HEK293 (cell line): ENCODE measurements around the gene ERCC3.

Source experiments
- CTCF ChIA-PET: fragments of 350-600 bp; formaldehyde crosslinking; extraction: SDS; loops from one replicate; lab custom pipeline; 2021; ENCODE audit warnings: antibody characterized with exemption; lab: Yijun Ruan, JAX
- POLR2A ChIA-PET: fragments of 300-600 bp; formaldehyde crosslinking; extraction: SDS; loops from one replicate; lab custom pipeline; 2020; ENCODE audit warnings: antibody characterized with exemption, inconsistent platforms; lab: Yijun Ruan, JAX
- H3K27ac ChIP-seq: fragments of 200-500 bp; sonication (Bioruptor generic); 2 replicates; pipeline ENCODE4 v1.5.1; 2014; ENCODE audit warnings: low read depth, low read length, control low read depth, inconsistent platforms; ENCODE audit errors: extremely low read depth
- H3K36me3 ChIP-seq, 2 experiments: fragments of 200-500 bp in 1 of 2; sonication (Bioruptor generic) in 1 of 2; 1 replicate in 1 of 2; 2 replicates in 1 of 2; pipeline ENCODE4 v1.5.1; 2014 to 2017; ENCODE audit warnings: inconsistent platforms in 2 of 2, low read length in 2 of 2; ENCODE audit not compliant: control insufficient read depth in 2 of 2, insufficient read depth in 1 of 2
- H3K4me1 ChIP-seq: fragments of 200-500 bp; sonication (Bioruptor generic); 2 replicates; pipeline ENCODE4 v1.5.1; 2014; ENCODE audit warnings: mild to moderate bottlenecking, low read length, inconsistent platforms; ENCODE audit not compliant: control insufficient read depth, insufficient read depth
- H3K4me3 ChIP-seq: 2 replicates; pipeline ENCODE4 v1.5.1; 2011; ENCODE audit warnings: low read depth, mild to moderate bottlenecking, control low read depth, low read length, moderate library complexity
- H3K9me3 ChIP-seq: fragments of 200-500 bp; sonication (Bioruptor generic); 2 replicates; pipeline ENCODE4 v1.5.1; 2014; ENCODE audit warnings: low read depth, low read length, inconsistent platforms; ENCODE audit not compliant: control insufficient read depth, insufficient read depth
- BCL11A ChIP-seq: fragments of 450-650 bp; formaldehyde crosslinking; IDR thresholded peaks from 2 replicates; pipeline ENCODE4 v1.5.1; 2016; ENCODE audit warnings: low read depth, missing biosample characterization, missing genetic modification characterization
- KLF1 ChIP-seq: fragments of 450-650 bp; formaldehyde crosslinking; IDR thresholded peaks from 2 replicates; pipeline ENCODE4 v1.5.1; 2016; ENCODE audit warnings: missing biosample characterization, missing genetic modification characterization
- KLF16 ChIP-seq: fragments of 450-650 bp; formaldehyde crosslinking; IDR thresholded peaks from 2 replicates; pipeline ENCODE4 v1.5.1; 2017; ENCODE audit warnings: missing biosample characterization, missing genetic modification characterization
- KLF8 ChIP-seq: fragments of 450-650 bp; formaldehyde crosslinking; IDR thresholded peaks from 2 replicates; pipeline ENCODE4 v1.5.1; 2016; ENCODE audit warnings: missing biosample characterization, missing genetic modification characterization
- SCRT1 ChIP-seq: fragments of 450-650 bp; formaldehyde crosslinking; IDR thresholded peaks from 2 replicates; pipeline ENCODE4 v1.5.1; 2016; ENCODE audit warnings: missing biosample characterization, missing genetic modification characterization, borderline replicate concordance
- YY2 ChIP-seq: fragments of 450-650 bp; formaldehyde crosslinking; IDR thresholded peaks from 2 replicates; pipeline ENCODE4 v1.5.1; 2016; ENCODE audit warnings: missing biosample characterization, missing genetic modification characterization
- ZBTB8A ChIP-seq: fragments of 450-650 bp; formaldehyde crosslinking; IDR thresholded peaks from 2 replicates; pipeline ENCODE4 v1.5.1; 2016; ENCODE audit warnings: missing biosample characterization, missing genetic modification characterization
- ZFP69B ChIP-seq: fragments of 450-650 bp; formaldehyde crosslinking; IDR thresholded peaks from 2 replicates; pipeline ENCODE4 v1.5.1; 2016; ENCODE audit warnings: missing biosample characterization, missing genetic modification characterization
- ZIC2 ChIP-seq: fragments of 450-650 bp; formaldehyde crosslinking; IDR thresholded peaks from 2 replicates; pipeline ENCODE4 v1.5.1; 2016; ENCODE audit warnings: missing biosample characterization, missing genetic modification characterization
- ZNF114 ChIP-seq: fragments of 450-650 bp; formaldehyde crosslinking; IDR thresholded peaks from 2 replicates; pipeline ENCODE4 v1.5.0; 2017; ENCODE audit warnings: missing biosample characterization, missing genetic modification characterization
- ZNF169 ChIP-seq: fragments of 450-650 bp; formaldehyde crosslinking; IDR thresholded peaks from 2 replicates; pipeline ENCODE4 v1.5.1; 2016; ENCODE audit warnings: missing biosample characterization, missing genetic modification characterization
- ZNF2 ChIP-seq: fragments of 450-650 bp; formaldehyde crosslinking; IDR thresholded peaks from 2 replicates; pipeline ENCODE4 v1.5.1; 2016; ENCODE audit warnings: missing biosample characterization, missing genetic modification characterization
- ZNF24 ChIP-seq: fragments of 450-650 bp; formaldehyde crosslinking; IDR thresholded peaks from 2 replicates; pipeline ENCODE4 v1.5.1; 2016; ENCODE audit warnings: missing biosample characterization, missing genetic modification characterization
- ZNF433 ChIP-seq: fragments of 450-650 bp; formaldehyde crosslinking; IDR thresholded peaks from 2 replicates; pipeline ENCODE4 v1.5.1; 2016; ENCODE audit warnings: missing biosample characterization, missing genetic modification characterization, low read depth
- ZNF48 ChIP-seq: fragments of 450-650 bp; formaldehyde crosslinking; IDR thresholded peaks from 2 replicates; pipeline ENCODE4 v1.5.1; 2016; ENCODE audit warnings: missing biosample characterization, missing genetic modification characterization
- ZNF521 ChIP-seq: fragments of 450-650 bp; formaldehyde crosslinking; IDR thresholded peaks from 2 replicates; pipeline ENCODE4 v1.5.1; 2017; ENCODE audit warnings: missing biosample characterization, mild to moderate bottlenecking, missing genetic modification characterization
- ZNF544 ChIP-seq: fragments of 450-650 bp; formaldehyde crosslinking; IDR thresholded peaks from 2 replicates; pipeline ENCODE4 v1.5.0; 2017; ENCODE audit warnings: missing biosample characterization, missing genetic modification characterization
- ZNF560 ChIP-seq: fragments of 450-650 bp; formaldehyde crosslinking; IDR thresholded peaks from 2 replicates; pipeline ENCODE4 v1.5.1; 2017; ENCODE audit warnings: missing biosample characterization, missing genetic modification characterization, borderline replicate concordance
- ZNF561 ChIP-seq: fragments of 450-650 bp; IDR thresholded peaks from 2 replicates; pipeline ENCODE4 v1.5.1; 2018; ENCODE audit warnings: missing biosample characterization, missing genetic modification characterization, borderline replicate concordance
- ZNF585B ChIP-seq: fragments of 450-650 bp; formaldehyde crosslinking; IDR thresholded peaks from 2 replicates; pipeline ENCODE4 v1.5.1; 2016; ENCODE audit warnings: missing biosample characterization, missing genetic modification characterization
- ZNF629 ChIP-seq: fragments of 450-650 bp; formaldehyde crosslinking; IDR thresholded peaks from 2 replicates; pipeline ENCODE4 v1.5.1; 2017; ENCODE audit warnings: missing biosample characterization, missing genetic modification characterization
- ZNF701 ChIP-seq: fragments of 450-650 bp; formaldehyde crosslinking; IDR thresholded peaks from 2 replicates; pipeline ENCODE4 v1.5.1; 2016; ENCODE audit warnings: missing biosample characterization, missing genetic modification characterization
- ZNF76 ChIP-seq: fragments of 450-650 bp; formaldehyde crosslinking; IDR thresholded peaks from 2 replicates; pipeline ENCODE4; 2016; ENCODE audit warnings: low read depth, missing biosample characterization, missing genetic modification characterization, borderline replicate concordance
- ZNF777 ChIP-seq: fragments of 450-650 bp; formaldehyde crosslinking; IDR thresholded peaks from 2 replicates; pipeline ENCODE4 v1.5.1; 2017; ENCODE audit warnings: missing biosample characterization, missing genetic modification characterization, borderline replicate concordance
- ZNF830 ChIP-seq: fragments of 450-650 bp; IDR thresholded peaks from 2 replicates; pipeline ENCODE4 v1.5.0; 2018; ENCODE audit warnings: missing biosample characterization, missing genetic modification characterization, low read depth, mild to moderate bottlenecking, moderate library complexity
- ZNF837 ChIP-seq: fragments of 450-650 bp; formaldehyde crosslinking; IDR thresholded peaks from 2 replicates; pipeline ENCODE4 v1.5.1; 2016; ENCODE audit warnings: missing biosample characterization, missing genetic modification characterization
- TF ChIP-seq, protein P1 (sequence below): fragments of 450-650 bp; formaldehyde crosslinking; IDR thresholded peaks from 2 replicates; pipeline ENCODE4 v1.5.1; 2016; ENCODE audit warnings: missing biosample characterization, missing genetic modification characterization, borderline replicate concordance
- TF ChIP-seq, protein P2 (sequence below): fragments of 450-650 bp; formaldehyde crosslinking; IDR thresholded peaks from 2 replicates; pipeline ENCODE4 v1.5.1; 2016; ENCODE audit warnings: missing biosample characterization, missing genetic modification characterization
- TF ChIP-seq, protein P3 (sequence below): fragments of 450-650 bp; formaldehyde crosslinking; IDR thresholded peaks from 2 replicates; pipeline ENCODE4 v1.5.1; 2016; ENCODE audit warnings: missing biosample characterization, missing genetic modification characterization
- TF ChIP-seq, protein P4 (sequence below): fragments of 450-650 bp; formaldehyde crosslinking; IDR thresholded peaks from 2 replicates; pipeline ENCODE4 v1.5.1; 2017; ENCODE audit warnings: missing biosample characterization, mild to moderate bottlenecking, missing genetic modification characterization, moderate library complexity

ERCC3 gene

DNA sequence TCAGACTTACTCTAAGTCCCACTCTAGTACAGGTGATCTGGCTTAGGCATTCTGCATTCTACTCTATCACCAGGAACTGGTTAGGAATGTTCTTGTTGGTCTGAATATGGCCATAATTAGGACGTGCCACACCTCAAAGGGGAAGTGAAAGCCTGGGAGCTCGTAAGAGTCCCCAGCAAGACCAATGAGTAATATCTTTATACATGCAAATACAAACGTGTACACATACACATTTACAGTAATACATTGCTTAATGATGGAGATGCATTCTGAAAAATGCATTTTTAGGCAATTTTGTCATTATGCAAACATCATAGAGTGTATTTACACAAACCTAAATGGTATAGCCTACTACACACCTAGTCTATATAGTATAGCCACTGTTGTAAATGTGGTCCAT is 19.5 kb upstream of the ERCC3 start:
- no peaks in the 10 kb centered on the region for H3K9me3 ChIP-seq
- POLR2A ChIA-PET = no interaction called here
- no peak overlapping the region for H3K4me3 ChIP-seq
- no peak overlapping the region for H3K27ac ChIP-seq
- H3K36me3 ChIP-seq = peaks cover 55 to 90% of the 10 kb centered on the region in 2 experiments
- CTCF ChIA-PET = interaction anchor here (0.6 kb wide), 1 partner anchor 116 kb away, joined by 4 read pairs; no protein-coding TSS in a partner anchor
- TF ChIP-seq, protein P1, sequence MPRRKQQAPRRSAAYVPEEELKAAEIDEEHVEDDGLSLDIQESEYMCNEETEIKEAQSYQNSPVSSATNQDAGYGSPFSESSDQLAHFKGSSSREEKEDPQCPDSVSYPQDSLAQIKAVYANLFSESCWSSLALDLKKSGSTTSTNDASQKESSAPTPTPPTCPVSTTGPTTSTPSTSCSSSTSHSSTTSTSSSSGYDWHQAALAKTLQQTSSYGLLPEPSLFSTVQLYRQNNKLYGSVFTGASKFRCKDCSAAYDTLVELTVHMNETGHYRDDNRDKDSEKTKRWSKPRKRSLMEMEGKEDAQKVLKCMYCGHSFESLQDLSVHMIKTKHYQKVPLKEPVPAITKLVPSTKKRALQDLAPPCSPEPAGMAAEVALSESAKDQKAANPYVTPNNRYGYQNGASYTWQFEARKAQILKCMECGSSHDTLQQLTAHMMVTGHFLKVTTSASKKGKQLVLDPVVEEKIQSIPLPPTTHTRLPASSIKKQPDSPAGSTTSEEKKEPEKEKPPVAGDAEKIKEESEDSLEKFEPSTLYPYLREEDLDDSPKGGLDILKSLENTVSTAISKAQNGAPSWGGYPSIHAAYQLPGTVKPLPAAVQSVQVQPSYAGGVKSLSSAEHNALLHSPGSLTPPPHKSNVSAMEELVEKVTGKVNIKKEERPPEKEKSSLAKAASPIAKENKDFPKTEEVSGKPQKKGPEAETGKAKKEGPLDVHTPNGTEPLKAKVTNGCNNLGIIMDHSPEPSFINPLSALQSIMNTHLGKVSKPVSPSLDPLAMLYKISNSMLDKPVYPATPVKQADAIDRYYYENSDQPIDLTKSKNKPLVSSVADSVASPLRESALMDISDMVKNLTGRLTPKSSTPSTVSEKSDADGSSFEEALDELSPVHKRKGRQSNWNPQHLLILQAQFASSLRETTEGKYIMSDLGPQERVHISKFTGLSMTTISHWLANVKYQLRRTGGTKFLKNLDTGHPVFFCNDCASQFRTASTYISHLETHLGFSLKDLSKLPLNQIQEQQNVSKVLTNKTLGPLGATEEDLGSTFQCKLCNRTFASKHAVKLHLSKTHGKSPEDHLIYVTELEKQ (tag by site-specific recombination) = no peak
- TF ChIP-seq ZNF777 (tag by site-specific recombination) = no peak
- TF ChIP-seq KLF16 (tag by site-specific recombination) = no peak
- TF ChIP-seq ZFP69B (tag by site-specific recombination) = no peak
- no peak for TF ChIP-seq ZNF2 (tag by site-specific recombination)
- TF ChIP-seq ZNF561 (tag by site-specific recombination) = no peak
- TF ChIP-seq ZNF544 (tag by site-specific recombination) = no peak
- TF ChIP-seq ZNF114 = no peak
- no peak for TF ChIP-seq ZNF837 (tag by site-specific recombination)
- no peak for TF ChIP-seq YY2 (tag by site-specific recombination)
- TF ChIP-seq ZNF433 (tag by site-specific recombination) = no peak
- TF ChIP-seq, protein P2, sequence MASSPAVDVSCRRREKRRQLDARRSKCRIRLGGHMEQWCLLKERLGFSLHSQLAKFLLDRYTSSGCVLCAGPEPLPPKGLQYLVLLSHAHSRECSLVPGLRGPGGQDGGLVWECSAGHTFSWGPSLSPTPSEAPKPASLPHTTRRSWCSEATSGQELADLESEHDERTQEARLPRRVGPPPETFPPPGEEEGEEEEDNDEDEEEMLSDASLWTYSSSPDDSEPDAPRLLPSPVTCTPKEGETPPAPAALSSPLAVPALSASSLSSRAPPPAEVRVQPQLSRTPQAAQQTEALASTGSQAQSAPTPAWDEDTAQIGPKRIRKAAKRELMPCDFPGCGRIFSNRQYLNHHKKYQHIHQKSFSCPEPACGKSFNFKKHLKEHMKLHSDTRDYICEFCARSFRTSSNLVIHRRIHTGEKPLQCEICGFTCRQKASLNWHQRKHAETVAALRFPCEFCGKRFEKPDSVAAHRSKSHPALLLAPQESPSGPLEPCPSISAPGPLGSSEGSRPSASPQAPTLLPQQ (tag by site-specific recombination) = no peak
- TF ChIP-seq ZNF48 (tag by site-specific recombination) = no peak
- no peak for TF ChIP-seq ZNF629 (tag by site-specific recombination)
- no peak for TF ChIP-seq ZNF76 (tag by site-specific recombination)
- TF ChIP-seq ZNF585B (tag by site-specific recombination) = no peak
- TF ChIP-seq ZNF701 (tag by site-specific recombination) = no peak
- no peak for TF ChIP-seq ZIC2 (tag by site-specific recombination)
- TF ChIP-seq KLF1 (tag by site-specific recombination) = no peak
- no peak for TF ChIP-seq ZNF169 (tag by site-specific recombination)
- TF ChIP-seq, all 188 proteins: peak for 0
- no peaks in the 10 kb centered on the region for H3K4me1 ChIP-seq

DNA sequence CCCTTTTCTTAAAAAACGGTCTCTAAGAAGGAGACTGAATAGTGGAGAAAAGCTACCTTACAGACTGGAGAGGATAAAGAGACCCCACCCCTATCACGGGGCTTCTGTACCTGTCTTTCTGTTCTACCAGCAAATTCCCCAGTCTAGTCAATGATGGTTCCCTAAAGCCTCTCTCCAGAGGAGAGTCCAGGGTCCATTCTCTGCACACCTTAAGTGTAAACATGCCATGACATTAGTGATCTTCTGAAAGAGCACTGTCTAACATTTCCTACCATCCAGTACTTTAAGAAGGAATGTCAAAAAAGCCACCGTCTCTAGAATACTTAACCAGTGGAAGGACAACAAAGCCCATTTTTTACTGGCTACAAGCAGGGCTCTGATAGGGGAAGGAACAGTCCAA is 17.0 kb upstream of the ERCC3 start:
- POLR2A ChIA-PET = no interaction called here
- H3K27ac ChIP-seq = no peak overlapping the region
- peaks cover 47 to 89% of the 10 kb centered on the region in 2 experiments for H3K36me3 ChIP-seq
- H3K9me3 ChIP-seq = no peaks in the 10 kb centered on the region
- CTCF ChIA-PET = interaction anchor here (0.7 kb wide), 3 partner anchors 23 to 325 kb away, joined by 3 to 4 read pairs (median 3); no protein-coding TSS in a partner anchor
- H3K4me1 ChIP-seq = peaks cover 2% of the 10 kb centered on the region; the same call in 1 of the 2 replicates
- no peak overlapping the region for H3K4me3 ChIP-seq
- TF ChIP-seq ZNF521 (tag by site-specific recombination) (no peak), ZBTB8A (no peak), BCL11A (tag by site-specific recombination) (no peak), KLF8 (tag by site-specific recombination) (no peak), SCRT1 (tag by site-specific recombination) (no peak), ZNF24 (tag by site-specific recombination) (no peak), ZNF830 (tag by site-specific recombination) (no peak), ZNF560 (tag by site-specific recombination) (no peak)
- TF ChIP-seq, protein P3, sequence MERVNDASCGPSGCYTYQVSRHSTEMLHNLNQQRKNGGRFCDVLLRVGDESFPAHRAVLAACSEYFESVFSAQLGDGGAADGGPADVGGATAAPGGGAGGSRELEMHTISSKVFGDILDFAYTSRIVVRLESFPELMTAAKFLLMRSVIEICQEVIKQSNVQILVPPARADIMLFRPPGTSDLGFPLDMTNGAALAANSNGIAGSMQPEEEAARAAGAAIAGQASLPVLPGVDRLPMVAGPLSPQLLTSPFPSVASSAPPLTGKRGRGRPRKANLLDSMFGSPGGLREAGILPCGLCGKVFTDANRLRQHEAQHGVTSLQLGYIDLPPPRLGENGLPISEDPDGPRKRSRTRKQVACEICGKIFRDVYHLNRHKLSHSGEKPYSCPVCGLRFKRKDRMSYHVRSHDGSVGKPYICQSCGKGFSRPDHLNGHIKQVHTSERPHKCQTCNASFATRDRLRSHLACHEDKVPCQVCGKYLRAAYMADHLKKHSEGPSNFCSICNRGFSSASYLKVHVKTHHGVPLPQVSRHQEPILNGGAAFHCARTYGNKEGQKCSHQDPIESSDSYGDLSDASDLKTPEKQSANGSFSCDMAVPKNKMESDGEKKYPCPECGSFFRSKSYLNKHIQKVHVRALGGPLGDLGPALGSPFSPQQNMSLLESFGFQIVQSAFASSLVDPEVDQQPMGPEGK (tag by site-specific recombination) = no peak
- TF ChIP-seq, protein P4, sequence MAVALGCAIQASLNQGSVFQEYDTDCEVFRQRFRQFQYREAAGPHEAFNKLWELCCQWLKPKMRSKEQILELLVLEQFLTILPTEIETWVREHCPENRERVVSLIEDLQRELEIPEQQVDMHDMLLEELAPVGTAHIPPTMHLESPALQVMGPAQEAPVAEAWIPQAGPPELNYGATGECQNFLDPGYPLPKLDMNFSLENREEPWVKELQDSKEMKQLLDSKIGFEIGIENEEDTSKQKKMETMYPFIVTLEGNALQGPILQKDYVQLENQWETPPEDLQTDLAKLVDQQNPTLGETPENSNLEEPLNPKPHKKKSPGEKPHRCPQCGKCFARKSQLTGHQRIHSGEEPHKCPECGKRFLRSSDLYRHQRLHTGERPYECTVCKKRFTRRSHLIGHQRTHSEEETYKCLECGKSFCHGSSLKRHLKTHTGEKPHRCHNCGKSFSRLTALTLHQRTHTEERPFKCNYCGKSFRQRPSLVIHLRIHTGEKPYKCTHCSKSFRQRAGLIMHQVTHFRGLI (tag by site-specific recombination) = no peak
